ENCODE results near the gene MOB1A. TPM values are rescaled to one million over a fixed set of nuclear protein-coding genes. Genes with fewer than 3 reads are reported as not detected.
A peak's percentile ranks its signal among the peaks of the same experiment; 100 is the strongest.

The MOB1A gene
- total and polyA plus RNA-seq, 2 donors, result 68.4 to 104 TPM

DNA sequence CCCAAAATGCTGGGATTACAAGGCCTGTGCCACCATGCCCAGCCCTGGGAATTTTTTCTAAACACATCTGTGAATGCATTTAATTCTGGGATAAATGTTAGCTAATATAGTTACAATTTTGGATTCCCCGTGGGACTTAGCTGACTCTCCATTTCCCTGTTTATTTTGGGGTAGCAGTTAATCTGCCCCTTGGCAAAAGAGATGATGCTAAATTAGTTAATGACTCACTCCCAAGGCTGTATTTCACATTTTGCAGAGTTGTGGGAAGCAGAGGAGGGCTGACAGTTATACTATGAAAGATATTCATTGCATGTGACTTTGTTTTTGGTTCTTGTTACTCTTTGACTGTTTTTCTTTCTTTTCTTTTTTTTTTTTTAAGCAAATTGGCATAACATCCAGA, 22.9 kb upstream of the MOB1A start:
- Histone ChIP-seq H3K4me1 (ENCODE audit: control insufficient read depth in 2 of 2, insufficient read depth in 2 of 2, low read length in 2 of 2) (peaks cover 13 to 30% of the 10 kb centered on the region in 2 donors), H3K4me3 (ENCODE audit: low read length in 2 of 2) (no peak overlapping the region), H3K27ac (ENCODE audit: low read depth in 1 of 2, low read length in 1 of 2) (no peak overlapping the region), H3K27me3 (ENCODE audit: control insufficient read depth in 2 of 2, insufficient read depth in 1 of 2, low read length in 1 of 2) (no peaks in the 10 kb centered on the region), H3K9me3 (ENCODE audit: control insufficient read depth in 2 of 2, insufficient read depth in 1 of 2, low read length in 1 of 2) (no peaks in the 10 kb centered on the region), H3K36me3 (ENCODE audit: control insufficient read depth in 2 of 2, insufficient read depth in 2 of 2, low read length in 1 of 2) (peaks cover 0 to 15% of the 10 kb centered on the region in 2 donors)
- DNase-seq (ENCODE audit: low read depth in 6 of 9, low spot score in 9 of 9), result no peak
- 94% methylated on average over 1 of the region's 1 CpG for WGBS

GRCh38 chr2:74201196-74201595, 22.5 kb upstream of the MOB1A start:
- H3K4me3 ChIP-seq (ENCODE audit: low read length in 2 of 2), result no peak overlapping the region
- H3K27ac ChIP-seq (ENCODE audit: low read depth in 1 of 2, low read length in 1 of 2), result no peak overlapping the region
- H3K4me1 ChIP-seq (ENCODE audit: control insufficient read depth in 2 of 2, insufficient read depth in 2 of 2, low read length in 2 of 2), result peaks cover 12 to 27% of the 10 kb centered on the region in 2 donors

GRCh38 chr2:74199871-74200305, 21.2 kb upstream of the MOB1A start:
- H3K4me1 ChIP-seq (ENCODE audit: control insufficient read depth in 2 of 2, insufficient read depth in 2 of 2, low read length in 2 of 2), result peaks cover 3 to 19% of the 10 kb centered on the region in 2 donors
- no peak for DNase-seq (ENCODE audit: low read depth in 6 of 9, low spot score in 9 of 9)
- no peaks in the 10 kb centered on the region for H3K27me3 ChIP-seq (ENCODE audit: control insufficient read depth in 2 of 2, insufficient read depth in 1 of 2, low read length in 1 of 2)
- H3K27ac ChIP-seq (ENCODE audit: low read depth in 1 of 2, low read length in 1 of 2), result no peak overlapping the region
- peak overlapping the region; percentile 1 to 68 for H3K4me3 ChIP-seq (ENCODE audit: low read length in 2 of 2)
- no peaks in the 10 kb centered on the region for H3K9me3 ChIP-seq (ENCODE audit: control insufficient read depth in 2 of 2, insufficient read depth in 1 of 2, low read length in 1 of 2)
- WGBS, result 75% methylated on average over 8 of the region's 8 CpGs
- peaks cover 0 to 10% of the 10 kb centered on the region in 2 donors for H3K36me3 ChIP-seq (ENCODE audit: control insufficient read depth in 2 of 2, insufficient read depth in 2 of 2, low read length in 1 of 2)

More at GRCh38 chr2:74201196-74201595, 22.5 kb upstream of the MOB1A start:
- Histone ChIP-seq H3K36me3 (ENCODE audit: control insufficient read depth in 2 of 2, insufficient read depth in 2 of 2, low read length in 1 of 2) (peaks cover 0 to 12% of the 10 kb centered on the region in 2 donors), H3K9me3 (ENCODE audit: control insufficient read depth in 2 of 2, insufficient read depth in 1 of 2, low read length in 1 of 2) (no peaks in the 10 kb centered on the region), H3K27me3 (ENCODE audit: control insufficient read depth in 2 of 2, insufficient read depth in 1 of 2, low read length in 1 of 2) (no peaks in the 10 kb centered on the region)
- no peak for DNase-seq (ENCODE audit: low read depth in 6 of 9, low spot score in 9 of 9)
- 97% methylated on average over 3 of the region's 3 CpGs for WGBS

- H3K4me1 ChIP-seq (ENCODE audit: control insufficient read depth in 2 of 2, insufficient read depth in 2 of 2, low read length in 2 of 2), result peaks cover 3 to 19% of the 10 kb centered on the region in 2 donors
- H3K4me3 ChIP-seq (ENCODE audit: low read length in 2 of 2), result peak overlapping the region; percentile 55 to 68
- peaks cover 0 to 4% of the 10 kb centered on the region in 2 donors for H3K36me3 ChIP-seq (ENCODE audit: control insufficient read depth in 2 of 2, insufficient read depth in 2 of 2, low read length in 1 of 2)
- peak overlapping the region; percentile 89 to 91 for H3K27ac ChIP-seq (ENCODE audit: low read depth in 1 of 2, low read length in 1 of 2)
- no peaks in the 10 kb centered on the region for H3K9me3 ChIP-seq (ENCODE audit: control insufficient read depth in 2 of 2, insufficient read depth in 1 of 2, low read length in 1 of 2)
- no peaks in the 10 kb centered on the region for H3K27me3 ChIP-seq (ENCODE audit: control insufficient read depth in 2 of 2, insufficient read depth in 1 of 2, low read length in 1 of 2)
- no peak for DNase-seq (ENCODE audit: low read depth in 6 of 9, low spot score in 9 of 9)
- WGBS, result 9% methylated on average over 20 of the region's 20 CpGs
Measured at GRCh38 chr2:74199275-74199701, 20.6 kb upstream of the MOB1A start.

- under 1% methylated on average over 96 of the region's 96 CpGs for WGBS
- peaks cover 0 to 3% of the 10 kb centered on the region in 2 donors for H3K36me3 ChIP-seq (ENCODE audit: control insufficient read depth in 2 of 2, insufficient read depth in 2 of 2, low read length in 1 of 2)
- peak within 1 kb of the TSS; percentile 55 to 68 for H3K4me3 ChIP-seq (ENCODE audit: low read length in 2 of 2)
- H3K4me1 ChIP-seq (ENCODE audit: control insufficient read depth in 2 of 2, insufficient read depth in 2 of 2, low read length in 2 of 2), result peaks cover 3 to 19% of the 10 kb centered on the region in 2 donors
- peak within 1 kb of the TSS; percentile 89 to 91 for H3K27ac ChIP-seq (ENCODE audit: low read depth in 1 of 2, low read length in 1 of 2)
- peak; percentile 59 to 91 (median 77) for DNase-seq (ENCODE audit: low read depth in 6 of 9, low spot score in 9 of 9)
- H3K27me3 ChIP-seq (ENCODE audit: control insufficient read depth in 2 of 2, insufficient read depth in 1 of 2, low read length in 1 of 2), result no peaks in the 10 kb centered on the region
- H3K9me3 ChIP-seq (ENCODE audit: control insufficient read depth in 2 of 2, insufficient read depth in 1 of 2, low read length in 1 of 2), result no peaks in the 10 kb centered on the region
Measured at GRCh38 chr2:74198461-74199274, 20.0 kb upstream of the MOB1A start, which contains the start of gene MTHFD2. Gene MTHFD2 (plus strand): TSS chr2:74198615. CDS start chr2:74198642, 27 bp downstream.

DNA sequence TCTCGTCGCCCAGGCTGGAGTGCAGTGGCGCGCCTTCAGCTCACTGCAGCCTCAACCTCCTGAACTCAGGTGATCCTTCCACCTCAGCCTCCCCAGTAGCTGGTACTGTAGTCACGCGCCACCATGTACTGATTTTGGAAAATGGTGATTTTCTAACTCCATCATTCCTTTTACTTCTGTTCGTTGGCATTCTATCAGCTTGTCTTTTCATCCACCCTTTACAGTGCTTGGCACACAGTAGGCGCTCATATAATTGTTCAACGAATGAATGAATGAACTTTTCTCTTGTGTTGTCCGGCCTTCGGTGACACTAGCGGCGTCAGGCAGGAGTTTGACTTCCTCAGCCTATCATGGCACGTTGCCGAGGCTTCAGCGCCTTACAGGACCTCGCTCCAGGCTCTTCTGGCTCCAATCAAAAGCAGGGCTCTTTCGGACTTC, 19.4 kb upstream of the MOB1A start:
- Histone ChIP-seq H3K9me3 (ENCODE audit: control insufficient read depth in 2 of 2, insufficient read depth in 1 of 2, low read length in 1 of 2) (no peaks in the 10 kb centered on the region), H3K4me1 (ENCODE audit: control insufficient read depth in 2 of 2, insufficient read depth in 2 of 2, low read length in 2 of 2) (peaks cover 3 to 19% of the 10 kb centered on the region in 2 donors), H3K36me3 (ENCODE audit: control insufficient read depth in 2 of 2, insufficient read depth in 2 of 2, low read length in 1 of 2) (peaks cover 0 to 3% of the 10 kb centered on the region in 2 donors), H3K27ac (ENCODE audit: low read depth in 1 of 2, low read length in 1 of 2) (peak overlapping the region; percentile 89 to 91), H3K4me3 (ENCODE audit: low read length in 2 of 2) (peak overlapping the region; percentile 55 to 68), H3K27me3 (ENCODE audit: control insufficient read depth in 2 of 2, insufficient read depth in 1 of 2, low read length in 1 of 2) (no peaks in the 10 kb centered on the region)
- 39% methylated on average over 18 of the region's 18 CpGs for WGBS
- no peak for DNase-seq (ENCODE audit: low read depth in 6 of 9, low spot score in 9 of 9)

- H3K9me3 ChIP-seq (ENCODE audit: control insufficient read depth in 2 of 2, insufficient read depth in 1 of 2, low read length in 1 of 2), result no peaks in the 10 kb centered on the region
- H3K27ac ChIP-seq (ENCODE audit: low read depth in 1 of 2, low read length in 1 of 2), result no peak overlapping the region
- peaks cover 0 to 3% of the 10 kb centered on the region in 2 donors for H3K36me3 ChIP-seq (ENCODE audit: control insufficient read depth in 2 of 2, insufficient read depth in 2 of 2, low read length in 1 of 2)
- 89% methylated on average over 4 of the region's 4 CpGs for WGBS
- no peaks in the 10 kb centered on the region for H3K27me3 ChIP-seq (ENCODE audit: control insufficient read depth in 2 of 2, insufficient read depth in 1 of 2, low read length in 1 of 2)
- DNase-seq (ENCODE audit: low read depth in 6 of 9, low spot score in 9 of 9), result no peak
- peaks cover 3 to 19% of the 10 kb centered on the region in 2 donors for H3K4me1 ChIP-seq (ENCODE audit: control insufficient read depth in 2 of 2, insufficient read depth in 2 of 2, low read length in 2 of 2)
- H3K4me3 ChIP-seq (ENCODE audit: low read length in 2 of 2), result no peak overlapping the region
Measured at GRCh38 chr2:74197049-74197448, 18.4 kb upstream of the MOB1A start.

DNA sequence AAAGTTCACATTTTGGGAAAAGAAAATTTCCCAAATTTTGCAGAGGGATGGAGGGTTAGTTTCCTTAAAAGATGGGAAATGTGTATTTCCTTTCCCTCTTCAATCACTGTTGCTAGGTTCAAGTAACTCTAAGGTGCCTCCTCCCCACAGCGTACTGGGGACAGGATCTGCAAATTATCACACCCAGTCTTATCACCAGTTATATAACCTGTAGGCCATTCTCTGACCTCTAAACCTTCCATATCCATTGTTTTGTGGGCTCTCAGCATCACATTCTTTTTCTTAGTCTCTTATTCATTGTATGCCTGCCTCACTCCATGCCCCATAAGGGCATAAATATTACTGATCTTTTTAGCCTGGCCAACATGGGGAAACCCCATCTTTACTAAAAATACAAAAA, 16.1 kb upstream of the MOB1A start:
- WGBS, result 98% methylated on average over 1 of the region's 1 CpG
- Histone ChIP-seq H3K36me3 (ENCODE audit: control insufficient read depth in 2 of 2, insufficient read depth in 2 of 2, low read length in 1 of 2) (no peaks in the 10 kb centered on the region), H3K9me3 (ENCODE audit: control insufficient read depth in 2 of 2, insufficient read depth in 1 of 2, low read length in 1 of 2) (peaks cover 0 to 5% of the 10 kb centered on the region in 2 donors), H3K4me1 (ENCODE audit: control insufficient read depth in 2 of 2, insufficient read depth in 2 of 2, low read length in 2 of 2) (peaks cover 3 to 15% of the 10 kb centered on the region in 2 donors), H3K27me3 (ENCODE audit: control insufficient read depth in 2 of 2, insufficient read depth in 1 of 2, low read length in 1 of 2) (no peaks in the 10 kb centered on the region), H3K4me3 (ENCODE audit: low read length in 2 of 2) (no peak overlapping the region), H3K27ac (ENCODE audit: low read depth in 1 of 2, low read length in 1 of 2) (no peak overlapping the region)
- no peak for DNase-seq (ENCODE audit: low read depth in 6 of 9, low spot score in 9 of 9)
